Smooth muscle cell (in vitro differentiated cells): ENCODE data around the gene DMRTC2. TPM values are rescaled to one million over a fixed set of nuclear protein-coding genes. Genes with fewer than 3 reads are reported as not detected.

ENCODE experiments used
- DNase-seq: peaks from one replicate; lab custom pipeline; 2025; ENCODE audit not compliant: unreplicated experiment; lab: John Stamatoyannopoulos, UW
- H2AFZ ChIP-seq: fragments of 200-600 bp; sonication (generic); 2 replicates; pipeline ENCODE4 v1.6.0; 2016; ENCODE audit warnings: antibody characterized with exemption, low read depth, mild to moderate bottlenecking
- H3F3A ChIP-seq: fragments of 200-600 bp; sonication (generic); 2 replicates; pipeline ENCODE4 v1.6.0; 2017; ENCODE audit warnings: antibody characterized with exemption, low read depth
- H3K27ac ChIP-seq: fragments of 200-600 bp; sonication (generic); 2 replicates; pipeline ENCODE4 v1.5.1; 2016; ENCODE audit warnings: low read depth, mild to moderate bottlenecking
- H3K27me3 ChIP-seq: fragments of 200-600 bp; sonication (generic); 2 replicates; pipeline ENCODE4 v1.6.1; 2016; ENCODE audit warnings: low read depth, mild to moderate bottlenecking
- H3K36me3 ChIP-seq: fragments of 200-600 bp; sonication (generic); 2 replicates; pipeline ENCODE4 v1.5.1; 2016; ENCODE audit warnings: low read depth
- H3K4me1 ChIP-seq: fragments of 200-600 bp; sonication (generic); 2 replicates; pipeline ENCODE4 v1.5.1; 2016; ENCODE audit warnings: low read depth
- H3K4me2 ChIP-seq: fragments of 200-600 bp; sonication (generic); 2 replicates; pipeline ENCODE4 v1.6.0; 2016; ENCODE audit warnings: mild to moderate bottlenecking
- H3K4me3 ChIP-seq: fragments of 200-600 bp; sonication (generic); 2 replicates; pipeline ENCODE4 v1.5.1; 2016; ENCODE audit warnings: mild to moderate bottlenecking
- H3K79me2 ChIP-seq: fragments of 200-600 bp; sonication (generic); 2 replicates; pipeline ENCODE4 v1.6.0; 2016; ENCODE audit warnings: low read depth, mild to moderate bottlenecking
- H3K9ac ChIP-seq: fragments of 200-600 bp; sonication (generic); 2 replicates; pipeline ENCODE4 v1.6.0; 2016; ENCODE audit warnings: low read depth
- H3K9me3 ChIP-seq: fragments of 200-600 bp; sonication (generic); replicated peaks from 2 replicates; pipeline ENCODE4 v1.5.1; 2016; ENCODE audit warnings: low read depth
- H4K20me1 ChIP-seq: fragments of 200-600 bp; sonication (generic); 2 replicates; pipeline ENCODE4 v1.6.0; 2016; ENCODE audit warnings: low read depth
- CTCF ChIP-seq: fragments of 200-600 bp; sonication (generic); IDR thresholded peaks from 2 replicates; pipeline ENCODE4 v1.5.1; 2017; ENCODE audit warnings: borderline replicate concordance, mild to moderate bottlenecking, antibody characterized with exemption; ENCODE audit not compliant: insufficient read depth, poor library complexity, severe bottlenecking
- WGBS: methylation state at CpG from one replicate; pipeline ENCODE4 v1.1.7; 2016; ENCODE audit warnings: low lambda C conversion rate; 5-methylcytosine and 5-hydroxymethylcytosine counted together
- polyA plus RNA-seq: library from polyadenylated mRNA; unstranded; fragments of >200 nt; fragmentation: Nextera tagmentation; extraction: Ambion mirVana; gene quantifications from 2 replicates; pipeline ENCODE4 v1.2.1, GENCODE V29; 2016
- total RNA-seq: library from RNA; depleted of rRNA; stranded (reverse); fragments of >200 nt; gene quantifications from 2 replicates; pipeline ENCODE4 v1.2.3, GENCODE V29; 2014

DMRTC2 gene
- total and polyA plus RNA-seq, 2 experiments from 2014 or later, result not detected

- no peaks in the 10 kb centered on the region for H3K9me3 ChIP-seq
- no peaks in the 10 kb centered on the region for H3K4me1 ChIP-seq
- no peaks in the 10 kb centered on the region for H3K79me2 ChIP-seq
- H3K36me3 ChIP-seq, result no peaks in the 10 kb centered on the region
- no peak overlapping the region for H3K9ac ChIP-seq
- no peak overlapping the region for H3K4me3 ChIP-seq
- H3K27ac ChIP-seq, result no peak overlapping the region
- 68% methylated on average over 4 of the region's 4 CpGs for WGBS
- no peaks in the 10 kb centered on the region for H4K20me1 ChIP-seq
- TF ChIP-seq CTCF, result no peak
- no peak overlapping the region for H2AFZ ChIP-seq
- H3K4me2 ChIP-seq, result no peak overlapping the region
- H3K27me3 ChIP-seq, result no peaks in the 10 kb centered on the region
- no peak for DNase-seq
- no peaks in the 10 kb centered on the region for H3F3A ChIP-seq
Measured at GRCh38 chr19:41801031-41801430, 43.8 kb upstream of the DMRTC2 start.

- Histone ChIP-seq H3K27ac (no peak overlapping the region), H3K4me2 (no peak overlapping the region), H3K27me3 (no peaks in the 10 kb centered on the region), H3K4me1 (no peaks in the 10 kb centered on the region), H4K20me1 (no peaks in the 10 kb centered on the region), H3F3A (no peaks in the 10 kb centered on the region), H3K9ac (no peak overlapping the region), H3K36me3 (no peaks in the 10 kb centered on the region), H2AFZ (no peak overlapping the region), H3K4me3 (no peak overlapping the region), H3K79me2 (no peaks in the 10 kb centered on the region), H3K9me3 (no peaks in the 10 kb centered on the region)
- 50% methylated on average over 2 of the region's 2 CpGs for WGBS
- no peak for DNase-seq
- no peak for TF ChIP-seq CTCF
Measured at GRCh38 chr19:41801792-41802211, 43.0 kb upstream of the DMRTC2 start.

- no peak overlapping the region for H2AFZ ChIP-seq
- no peak for TF ChIP-seq CTCF
- H3K4me3 ChIP-seq, result no peak overlapping the region
- no peaks in the 10 kb centered on the region for H3F3A ChIP-seq
- 64% methylated on average over 2 of the region's 2 CpGs for WGBS
- H3K9ac ChIP-seq, result no peak overlapping the region
- no peaks in the 10 kb centered on the region for H3K27me3 ChIP-seq
- no peak overlapping the region for H3K27ac ChIP-seq
- no peaks in the 10 kb centered on the region for H3K79me2 ChIP-seq
- no peak overlapping the region for H3K4me2 ChIP-seq
- no peaks in the 10 kb centered on the region for H3K4me1 ChIP-seq
- no peaks in the 10 kb centered on the region for H4K20me1 ChIP-seq
- no peaks in the 10 kb centered on the region for H3K9me3 ChIP-seq
- no peak for DNase-seq
- H3K36me3 ChIP-seq, result no peaks in the 10 kb centered on the region
Measured at GRCh38 chr19:41802770-41803169, 42.1 kb upstream of the DMRTC2 start.

- no peaks in the 10 kb centered on the region for H3K9me3 ChIP-seq
- no peak for DNase-seq
- no peaks in the 10 kb centered on the region for H3K4me1 ChIP-seq
- no peak overlapping the region for H3K4me2 ChIP-seq
- H3K9ac ChIP-seq, result no peak overlapping the region
- no peak overlapping the region for H2AFZ ChIP-seq
- no peaks in the 10 kb centered on the region for H3K79me2 ChIP-seq
- no peak for TF ChIP-seq CTCF
- H3F3A ChIP-seq, result no peaks in the 10 kb centered on the region
- no peaks in the 10 kb centered on the region for H3K27me3 ChIP-seq
- WGBS, result 82% methylated on average over 3 of the region's 3 CpGs
- no peak overlapping the region for H3K27ac ChIP-seq
- H3K36me3 ChIP-seq, result no peaks in the 10 kb centered on the region
- no peaks in the 10 kb centered on the region for H4K20me1 ChIP-seq
- no peak overlapping the region for H3K4me3 ChIP-seq
Measured at GRCh38 chr19:41804336-41804735, 40.5 kb upstream of the DMRTC2 start.
